PC-9 (cell line): Measurements from ENCODE around the gene KIFC1.

Experiments
- CTCF ChIP-seq: fragments of 200-600 bp; sonication (generic); conservative IDR thresholded peaks from 2 replicates; pipeline ENCODE4 v1.6.1; 2017; ENCODE audit warnings: mixed run types, antibody characterized with exemption, mild to moderate bottlenecking, moderate library complexity
- EZH2 ChIP-seq: fragments of 200-600 bp; sonication (generic); IDR thresholded peaks from 2 replicates; pipeline ENCODE4 v1.8.0; 2017; ENCODE audit warnings: antibody characterized with exemption, low read depth

- peak; percentile 90 for TF ChIP-seq CTCF
- no peak for TF ChIP-seq EZH2
Observed at GRCh38 chr6:33391278-33391921, at the start of gene KIFC1.
